ENCODE measurements around the gene M1AP.
A peak's percentile ranks its signal among the peaks of the same experiment; 100 is the strongest.

M1AP gene

DNA sequence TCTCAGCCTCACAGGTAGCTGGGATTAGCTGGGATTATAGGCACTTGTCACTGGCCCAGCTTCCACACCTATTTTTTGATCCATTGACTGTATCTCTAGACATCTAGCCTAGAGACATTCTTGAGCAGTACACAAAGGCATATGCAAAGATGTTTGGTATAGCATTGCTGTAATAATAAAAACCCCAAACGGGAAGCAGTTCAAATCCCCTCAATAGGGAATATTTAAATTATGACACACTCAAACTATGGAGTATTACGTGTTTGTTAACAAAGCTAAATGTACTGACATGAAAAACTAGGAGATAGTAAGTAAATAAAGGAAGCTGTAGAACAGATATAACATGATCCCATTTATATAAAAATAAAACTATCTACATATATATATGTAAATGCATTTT lies 65.9 kb downstream of the M1AP start:
- Histone ChIP-seq H3K36me3 (no peaks in the 10 kb centered on the region), H3K9ac (no peak overlapping the region), H3K27ac (no peak overlapping the region)

DNA sequence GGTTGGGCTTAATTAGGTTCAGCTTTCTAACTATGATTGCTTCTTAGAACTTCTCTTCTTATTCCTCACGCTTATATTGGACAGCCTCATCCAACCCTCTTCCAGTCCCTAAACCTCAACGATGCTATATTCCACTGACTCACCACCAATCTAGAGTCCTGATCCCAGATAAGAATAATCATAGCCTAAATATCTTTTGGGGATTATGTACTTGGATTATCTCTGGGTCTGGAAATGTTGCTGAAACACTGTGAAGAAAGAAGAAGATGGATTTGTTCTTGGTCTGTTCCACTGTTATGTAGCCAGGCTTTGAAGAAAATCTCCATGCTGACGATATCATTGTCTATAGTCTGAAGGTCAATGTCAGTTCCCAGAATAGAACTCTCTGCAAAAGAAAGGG lies 66.7 kb downstream of the M1AP start:
- no peak overlapping the region for H3K27ac ChIP-seq
- no peak overlapping the region for H3K4me3 ChIP-seq
- no peaks in the 10 kb centered on the region for H3K27me3 ChIP-seq
- peaks cover 36% of the 10 kb centered on the region for H3K4me1 ChIP-seq
- H4K20me1 ChIP-seq: no peaks in the 10 kb centered on the region
- H3K9ac ChIP-seq: no peak overlapping the region
- no peak for TF ChIP-seq Cebpa-rat (IDR thresholded peaks at IDR 0.05)
- no peaks in the 10 kb centered on the region for H3K36me3 ChIP-seq
- H3K4me2 ChIP-seq: no peak overlapping the region
- H3K9me3 ChIP-seq: no peaks in the 10 kb centered on the region

More for the DNA sequence above, 65.9 kb downstream of the M1AP start:
- TF ChIP-seq Cebpa-rat (IDR thresholded peaks at IDR 0.05): no peak
- no peak overlapping the region for H3K4me2 ChIP-seq
- H3K27me3 ChIP-seq: no peaks in the 10 kb centered on the region
- no peaks in the 10 kb centered on the region for H3K9me3 ChIP-seq
- peaks cover 34% of the 10 kb centered on the region for H3K4me1 ChIP-seq
- no peaks in the 10 kb centered on the region for H4K20me1 ChIP-seq
- H3K4me3 ChIP-seq: no peak overlapping the region

DNA sequence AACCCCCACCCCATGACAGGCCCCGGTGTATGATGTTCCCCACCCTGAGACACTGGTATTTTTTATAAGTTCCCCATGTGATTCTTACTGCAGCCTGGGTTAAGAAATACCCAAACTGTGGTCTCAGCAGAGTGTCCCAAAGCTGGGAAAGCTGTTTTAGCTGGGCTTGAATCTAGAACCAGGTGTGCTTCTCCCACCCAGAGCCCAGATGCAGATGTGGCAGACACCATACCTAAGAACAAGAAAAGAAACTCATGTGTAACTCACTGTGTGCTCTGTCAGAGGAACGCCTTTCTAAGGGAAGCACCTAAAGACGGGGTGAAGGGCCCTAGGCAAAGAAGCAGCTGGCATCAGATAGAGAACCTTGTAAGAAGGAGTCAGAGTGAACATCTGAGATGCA lies 69.7 kb downstream of the M1AP start:
- H3K9me3 ChIP-seq: no peaks in the 10 kb centered on the region
- no peak overlapping the region for H3K9ac ChIP-seq
- H3K27ac ChIP-seq: no peak overlapping the region

DNA sequence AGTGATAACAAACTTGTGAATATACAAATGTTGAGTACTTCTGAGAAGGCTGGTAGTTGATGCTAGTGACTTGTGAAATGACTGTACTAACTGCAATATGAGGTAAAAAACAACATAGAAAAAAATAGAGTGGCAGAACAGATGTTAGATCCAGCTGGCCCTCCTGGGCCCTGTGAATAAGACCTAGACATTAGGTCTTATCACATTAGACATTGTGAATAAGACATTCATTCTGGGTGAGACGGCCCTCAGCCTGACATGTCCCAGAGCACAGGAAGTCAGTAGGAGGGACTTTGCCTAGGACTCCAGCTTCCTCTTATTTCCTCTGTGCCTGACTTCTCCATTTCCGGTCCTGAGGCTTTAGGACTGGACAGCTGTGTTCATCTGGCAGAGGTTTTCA lies 70.7 kb downstream of the M1AP start:
- H3K36me3 ChIP-seq: no peaks in the 10 kb centered on the region
- no peak for TF ChIP-seq Cebpa-rat (IDR thresholded peaks at IDR 0.05)
- H3K4me3 ChIP-seq: no peak overlapping the region
- H3K4me2 ChIP-seq: peak overlapping the region; percentile 23
- H3K4me1 ChIP-seq: peaks cover 32% of the 10 kb centered on the region
- H3K27me3 ChIP-seq: no peaks in the 10 kb centered on the region
- H3K9me3 ChIP-seq: 0 out of 2 replicates have a peak, but pooled peaks cover 3% of the 10 kb centered on the region
- no peak overlapping the region for H3K9ac ChIP-seq
- H3K27ac ChIP-seq: no peak overlapping the region
- no peaks in the 10 kb centered on the region for H4K20me1 ChIP-seq

More for the DNA sequence above, 69.7 kb downstream of the M1AP start:
- H4K20me1 ChIP-seq: no peaks in the 10 kb centered on the region
- peaks cover 30% of the 10 kb centered on the region for H3K4me1 ChIP-seq
- no peak for TF ChIP-seq Cebpa-rat (IDR thresholded peaks at IDR 0.05)
- no peaks in the 10 kb centered on the region for H3K27me3 ChIP-seq
- H3K36me3 ChIP-seq: no peaks in the 10 kb centered on the region
- no peak overlapping the region for H3K4me3 ChIP-seq
- H3K4me2 ChIP-seq: no peak overlapping the region

DNA sequence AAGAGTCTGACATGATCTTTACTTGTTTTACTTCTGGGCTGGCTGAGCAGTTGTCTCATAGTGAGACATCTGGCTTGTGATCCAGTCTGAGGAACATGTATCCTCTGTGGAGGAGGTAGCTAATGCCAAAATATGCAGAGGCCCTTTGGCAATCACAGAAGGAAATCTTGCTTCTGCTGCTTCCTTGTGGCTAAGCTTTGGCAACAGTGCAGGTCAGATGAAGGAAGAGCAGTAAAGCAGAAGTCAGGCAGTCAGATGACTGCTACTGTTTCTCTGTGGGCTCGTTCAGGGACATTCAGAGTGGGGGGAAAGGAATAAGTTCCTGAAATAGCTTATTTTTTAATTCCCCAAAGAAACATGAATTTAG lies 71.3 kb downstream of the M1AP start:
- peak overlapping the region; percentile 23; the same call in 1 of the 2 replicates for H3K4me2 ChIP-seq

DNA sequence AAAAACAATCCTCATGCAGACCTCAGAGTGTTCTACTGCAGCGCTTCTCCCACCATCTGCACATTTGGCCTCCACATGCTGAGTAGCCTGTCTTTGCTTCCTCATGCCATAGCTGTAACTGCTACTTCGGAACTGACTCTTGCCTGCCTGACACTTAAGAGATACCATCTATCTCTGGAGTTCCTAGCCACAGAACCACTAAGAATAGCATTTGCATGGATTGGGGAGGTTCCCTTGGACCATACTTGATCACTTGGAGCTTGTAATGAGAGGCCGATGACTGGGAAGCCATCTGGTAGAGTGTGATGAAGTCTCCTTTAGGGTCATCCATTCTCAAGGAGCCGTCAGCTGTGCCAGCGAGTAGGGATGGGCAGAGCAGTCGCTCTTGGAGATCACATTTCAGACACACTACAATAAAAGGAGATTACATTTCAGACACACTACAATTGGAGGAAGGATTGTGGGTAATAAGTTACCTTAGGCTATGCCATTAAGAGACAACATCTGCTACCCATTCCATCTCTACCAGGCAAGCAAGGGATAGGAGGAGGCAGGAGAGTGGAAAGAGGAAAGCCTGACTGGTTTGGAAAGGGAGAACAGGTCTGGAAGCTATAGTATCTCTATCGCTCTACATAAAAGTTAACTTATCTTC lies 71.8 kb downstream of the M1AP start:
- no peak for TF ChIP-seq Cebpa-rat (IDR thresholded peaks at IDR 0.05)
- no peaks in the 10 kb centered on the region for H3K36me3 ChIP-seq
- H3K4me1 ChIP-seq: peaks cover 36% of the 10 kb centered on the region
- no peak overlapping the region for H3K9ac ChIP-seq
- no peaks in the 10 kb centered on the region for H3K27me3 ChIP-seq
- 0 out of 2 replicates have a peak overlapping the region, but pooled peaks have one; percentile 23 for H3K4me2 ChIP-seq
- H3K9me3 ChIP-seq: 0 out of 2 replicates have a peak, but pooled peaks cover 3% of the 10 kb centered on the region
- no peaks in the 10 kb centered on the region for H4K20me1 ChIP-seq
- no peak overlapping the region for H3K27ac ChIP-seq
- H3K4me3 ChIP-seq: no peak overlapping the region

More for the DNA sequence above, 71.3 kb downstream of the M1AP start:
- H3K36me3 ChIP-seq: no peaks in the 10 kb centered on the region
- H3K4me1 ChIP-seq: peaks cover 32% of the 10 kb centered on the region
- no peak for TF ChIP-seq Cebpa-rat (IDR thresholded peaks at IDR 0.05)
- H3K4me3 ChIP-seq: no peak overlapping the region
- no peaks in the 10 kb centered on the region for H4K20me1 ChIP-seq
- 0 out of 2 replicates have a peak, but pooled peaks cover 3% of the 10 kb centered on the region for H3K9me3 ChIP-seq
- no peak overlapping the region for H3K27ac ChIP-seq
- no peaks in the 10 kb centered on the region for H3K27me3 ChIP-seq
- H3K9ac ChIP-seq: no peak overlapping the region

DNA sequence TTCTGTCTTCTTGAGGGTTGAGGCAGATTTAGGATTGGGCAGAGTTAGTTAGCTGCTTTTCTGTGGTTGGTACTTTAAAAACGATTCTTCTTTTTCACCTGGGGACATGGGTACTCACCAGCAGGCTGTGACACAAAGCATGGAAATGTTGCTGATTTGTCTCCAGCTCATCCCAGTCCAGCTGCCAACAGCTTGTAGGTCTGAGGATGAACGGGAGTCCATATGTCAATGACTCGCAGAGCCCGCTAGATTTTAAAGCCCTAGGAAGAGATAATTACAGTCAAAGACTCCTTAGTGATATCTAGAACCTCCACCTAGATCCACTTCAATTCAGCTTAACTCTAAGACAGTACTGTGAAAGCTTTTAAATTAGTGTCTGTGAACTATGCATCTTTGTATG lies 72.8 kb downstream of the M1AP start:
- Histone ChIP-seq H3K9me3 (0 out of 2 replicates have a peak, but pooled peaks cover 3% of the 10 kb centered on the region), H3K4me2 (no peak overlapping the region), H3K27ac (no peak overlapping the region), H3K4me1 (peaks cover 42% of the 10 kb centered on the region), H4K20me1 (no peaks in the 10 kb centered on the region), H3K36me3 (no peaks in the 10 kb centered on the region), H3K4me3 (no peak overlapping the region), H3K9ac (no peak overlapping the region), H3K27me3 (no peaks in the 10 kb centered on the region)
- no peak for TF ChIP-seq Cebpa-rat (IDR thresholded peaks at IDR 0.05)

DNA sequence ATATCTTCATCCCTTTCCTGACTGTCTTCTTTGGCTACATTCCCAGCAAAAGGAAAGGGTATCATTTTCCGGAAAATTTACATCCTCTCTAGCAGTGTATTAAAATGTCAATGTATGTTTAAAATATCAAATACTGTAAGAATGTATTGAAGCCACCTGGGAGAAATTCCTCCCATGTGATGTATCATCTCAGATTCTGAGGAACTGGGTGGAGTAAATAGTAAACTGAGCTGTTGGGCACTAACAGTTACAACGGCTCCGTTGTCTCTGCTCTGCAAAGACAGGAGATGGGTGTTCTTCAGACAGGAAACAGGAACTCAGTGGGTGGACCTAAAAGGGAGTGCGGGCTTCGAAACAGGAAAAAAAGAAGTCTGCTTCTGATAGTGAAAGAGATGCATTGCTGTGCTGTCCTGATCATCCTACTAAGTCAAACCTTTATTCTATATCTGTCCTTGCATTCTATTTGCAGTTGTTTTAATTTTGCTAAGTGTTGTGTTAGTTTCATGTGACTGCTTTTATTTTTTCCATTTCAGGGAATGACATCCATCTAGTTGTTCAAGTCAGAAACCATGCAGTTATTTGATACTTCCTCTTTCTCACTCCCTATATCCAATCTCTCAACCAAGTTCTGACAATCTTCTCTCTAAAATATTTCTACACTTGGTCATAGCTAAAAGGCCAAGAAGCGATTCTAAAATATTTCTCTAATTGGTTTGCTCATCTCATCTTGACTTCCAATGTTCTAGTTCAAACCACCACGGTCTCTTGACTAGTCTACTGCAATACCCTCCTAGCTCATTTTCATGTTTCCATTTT lies 74.2 kb downstream of the M1AP start:
- no peaks in the 10 kb centered on the region for H4K20me1 ChIP-seq
- H3K9ac ChIP-seq: no peak overlapping the region
- H3K4me1 ChIP-seq: peaks cover 42% of the 10 kb centered on the region
- 0 out of 2 replicates have a peak, but pooled peaks cover 3% of the 10 kb centered on the region for H3K9me3 ChIP-seq
- peak overlapping the region; percentile 54 for H3K27ac ChIP-seq
- no peaks in the 10 kb centered on the region for H3K27me3 ChIP-seq
- H3K4me2 ChIP-seq: peak overlapping the region; percentile 66
- no peaks in the 10 kb centered on the region for H3K36me3 ChIP-seq
- peak overlapping the region; percentile 14; the same call in 1 of the 2 replicates for H3K4me3 ChIP-seq
- TF ChIP-seq Cebpa-rat (IDR thresholded peaks at IDR 0.05): no peak

DNA sequence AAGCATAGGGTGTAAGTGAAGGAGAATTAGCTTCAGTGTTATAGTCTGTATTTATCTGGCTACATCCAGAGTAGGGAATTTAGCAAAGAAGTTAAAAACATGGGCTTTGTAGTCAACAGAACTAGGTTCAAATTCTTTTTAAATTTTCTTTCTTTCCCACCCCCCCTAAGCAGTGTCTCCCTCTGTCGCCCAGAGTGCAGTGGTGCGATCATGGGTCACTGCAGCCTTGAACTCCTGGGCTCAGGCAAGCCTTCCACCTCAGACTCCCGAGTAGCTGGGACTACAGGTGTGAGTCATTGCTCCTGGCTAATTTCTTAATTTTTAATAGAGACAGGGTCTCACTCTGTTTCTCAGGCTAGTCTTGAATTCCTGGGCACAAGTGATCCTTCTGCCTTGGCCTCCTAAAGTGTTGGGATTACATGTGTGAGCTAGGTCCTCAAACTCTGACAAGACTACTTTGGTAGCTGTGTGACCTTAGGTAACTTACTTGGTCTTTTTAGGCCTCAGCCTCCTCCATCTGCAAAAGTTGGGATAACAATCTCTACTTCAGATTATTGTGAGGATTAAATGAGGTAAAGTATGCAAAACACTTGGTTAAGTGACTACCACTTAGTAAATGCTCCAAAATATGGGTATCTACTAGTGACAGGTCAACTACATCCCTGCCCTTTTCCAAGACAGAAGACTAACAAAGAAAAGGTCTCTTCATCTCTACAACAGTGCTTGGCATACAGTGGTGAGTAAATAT lies 75.8 kb downstream of the M1AP start:
- Histone ChIP-seq H3K36me3 (no peaks in the 10 kb centered on the region), H3K4me3 (no peak overlapping the region), H3K9me3 (0 out of 2 replicates have a peak, but pooled peaks cover 3% of the 10 kb centered on the region), H3K4me2 (no peak overlapping the region), H3K9ac (no peak overlapping the region), H3K4me1 (peaks cover 36% of the 10 kb centered on the region), H3K27ac (no peak overlapping the region), H3K27me3 (no peaks in the 10 kb centered on the region), H4K20me1 (no peaks in the 10 kb centered on the region)
- no peak for TF ChIP-seq Cebpa-rat (IDR thresholded peaks at IDR 0.05)

All from BLaER1 (cell line).